Measurements from ENCODE around the gene TNK2.
"Not testable (repeated sequence)": the region's sequence is repeated elsewhere in the genome, so short reads cannot be mapped to it uniquely, and the experiment has no call there.

The TNK2 gene

GRCh38 chr3:195914648-195915473 is 6.5 kb upstream of the TNK2 start:
- H3K4me3 ChIP-seq (ENCODE audit: low read depth, low read length): no peak overlapping the region
- peak; percentile 90 for TF ChIP-seq CTCF (IDR thresholded peaks at IDR 0.05; ENCODE audit: borderline replicate concordance, insufficient read depth, low read depth, low read length)

- H3K4me3 ChIP-seq (ENCODE audit: low read depth, low read length): not testable (repeated sequence)
These were observed 5.8 kb upstream of the TNK2 start for GRCh38 chr3:195914146-195914545.

- no peak for TF ChIP-seq CTCF (IDR thresholded peaks at IDR 0.05; ENCODE audit: borderline replicate concordance, insufficient read depth, low read depth, low read length)
- H3K4me3 ChIP-seq (ENCODE audit: low read depth, low read length): no peak overlapping the region
These were observed 5.0 kb upstream of the TNK2 start for GRCh38 chr3:195913382-195913781.

GRCh38 chr3:195911946-195912270 is 3.6 kb upstream of the TNK2 start:
- no peak overlapping the region for H3K4me3 ChIP-seq (ENCODE audit: low read depth, low read length)
- no peak for TF ChIP-seq CTCF (IDR thresholded peaks at IDR 0.05; ENCODE audit: borderline replicate concordance, insufficient read depth, low read depth, low read length)

- TF ChIP-seq CTCF (IDR thresholded peaks at IDR 0.05; ENCODE audit: borderline replicate concordance, insufficient read depth, low read depth, low read length): no peak
- no peak overlapping the region for H3K4me3 ChIP-seq (ENCODE audit: low read depth, low read length)
These were observed 2.9 kb upstream of the TNK2 start for GRCh38 chr3:195911041-195911945.

GRCh38 chr3:195910499-195910845 is 2.1 kb upstream of the TNK2 start:
- H3K4me3 ChIP-seq (ENCODE audit: low read depth, low read length): no peak overlapping the region
- TF ChIP-seq CTCF (IDR thresholded peaks at IDR 0.05; ENCODE audit: borderline replicate concordance, insufficient read depth, low read depth, low read length): no peak

- no peak for TF ChIP-seq CTCF (IDR thresholded peaks at IDR 0.05; ENCODE audit: borderline replicate concordance, insufficient read depth, low read depth, low read length)
- peak overlapping the region; percentile 63 for H3K4me3 ChIP-seq (ENCODE audit: low read depth, low read length)
These were observed 1.5 kb upstream of the TNK2 start for GRCh38 chr3:195909644-195910498.
